ENCODE results near the gene LYST. TPM values are rescaled to one million over a fixed set of nuclear protein-coding genes. Genes with fewer than 3 reads are reported as not detected.

The LYST gene
- polyA plus RNA-seq, 2 donors = 4.3 to 4.8 TPM

DNA sequence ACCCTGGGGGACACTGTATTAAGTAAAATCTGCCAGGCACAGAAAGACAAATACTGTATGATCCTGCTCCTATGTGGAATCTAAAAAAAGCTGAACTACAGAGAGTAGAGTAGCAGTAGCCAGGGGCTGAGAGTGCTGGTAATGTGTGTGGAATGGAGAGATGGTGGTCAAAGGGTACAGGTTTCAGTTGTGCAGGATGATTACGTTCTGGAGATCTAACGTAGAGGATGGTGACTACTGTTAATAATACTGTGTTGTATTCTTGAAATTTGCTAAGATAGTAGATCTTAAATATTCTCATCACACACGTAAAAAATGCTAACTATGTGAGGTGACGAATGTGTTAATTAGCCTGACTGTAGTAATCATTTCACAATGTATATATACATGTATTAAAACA is 177.3 kb downstream of the LYST start:
- Histone ChIP-seq H3K9me3 (ENCODE audit: control insufficient read depth in 2 of 2, insufficient read depth in 1 of 2, low read depth in 1 of 2, low read length in 1 of 2) (no peaks in the 10 kb centered on the region), H3K4me1 (ENCODE audit: control insufficient read depth in 2 of 2, insufficient read depth in 2 of 2, low read length in 1 of 2) (no peaks in the 10 kb centered on the region), H3K27me3 (ENCODE audit: control insufficient read depth in 1 of 2, insufficient read depth in 2 of 2, low read length in 2 of 2) (no peaks in the 10 kb centered on the region), H3K27ac (ENCODE audit: low read depth in 2 of 2, low read length in 1 of 2) (no peak overlapping the region), H3K36me3 (ENCODE audit: control insufficient read depth in 2 of 2, insufficient read depth in 2 of 2, low read length in 1 of 2) (peaks cover 0 to 13% of the 10 kb centered on the region in 2 donors), H3K4me3 (ENCODE audit: low read depth in 1 of 2, low read length in 2 of 2) (no peak overlapping the region)
- 95 to 96% methylated on average over 4 of the region's 4 CpGs for WGBS, 2 donors

DNA sequence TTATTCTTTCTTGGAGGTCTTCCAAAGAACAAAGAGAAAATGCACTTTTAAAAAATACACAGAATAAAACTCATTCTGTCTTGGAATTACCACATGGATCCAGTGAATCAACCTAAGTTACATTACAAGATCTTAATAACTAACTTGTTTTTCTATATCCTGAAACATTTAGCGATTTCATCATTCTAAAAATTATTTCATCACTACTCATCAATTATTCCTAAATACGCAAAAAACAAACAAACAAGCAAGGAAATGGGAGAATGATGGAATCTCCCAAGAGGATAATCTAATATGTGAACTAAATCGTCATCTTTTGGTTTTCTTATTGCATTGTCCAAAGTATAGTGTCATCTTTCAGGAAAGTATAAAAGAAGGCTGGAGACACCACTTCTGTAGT is 178.6 kb downstream of the LYST start:
- H3K9me3 ChIP-seq (ENCODE audit: control insufficient read depth in 2 of 2, insufficient read depth in 1 of 2, low read depth in 1 of 2, low read length in 1 of 2) = no peaks in the 10 kb centered on the region
- WGBS, 2 donors = 93 to 98% methylated on average over 3 of the region's 3 CpGs

DNA sequence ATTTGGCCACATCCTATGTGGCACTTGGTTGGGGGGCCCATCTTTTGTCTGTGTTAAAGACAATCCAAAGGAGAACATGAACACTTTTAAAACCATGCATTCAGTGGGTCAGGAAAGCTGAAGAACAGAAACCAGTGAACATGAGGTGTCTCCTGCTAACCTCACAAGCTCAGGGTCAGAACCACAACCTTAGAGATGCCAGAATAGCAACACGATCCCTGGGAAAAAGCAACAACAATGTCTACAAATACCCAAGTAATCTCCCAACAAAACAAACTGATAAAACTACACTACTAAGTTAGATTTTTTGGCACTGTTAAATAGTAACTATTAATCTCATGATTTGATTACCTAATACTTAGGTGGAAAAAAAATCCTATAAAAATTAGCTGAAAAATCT is 183.1 kb downstream of the LYST start:
- H3K27me3 ChIP-seq (ENCODE audit: control insufficient read depth in 1 of 2, insufficient read depth in 2 of 2, low read length in 2 of 2) = no peaks in the 10 kb centered on the region
- H3K27ac ChIP-seq (ENCODE audit: low read depth in 2 of 2, low read length in 1 of 2) = no peak overlapping the region
- H3K9me3 ChIP-seq (ENCODE audit: control insufficient read depth in 2 of 2, insufficient read depth in 1 of 2, low read depth in 1 of 2, low read length in 1 of 2) = no peaks in the 10 kb centered on the region
- peaks cover 0 to 2% of the 10 kb centered on the region in 2 donors for H3K4me1 ChIP-seq (ENCODE audit: control insufficient read depth in 2 of 2, insufficient read depth in 2 of 2, low read length in 1 of 2)
- no peak overlapping the region for H3K4me3 ChIP-seq (ENCODE audit: low read depth in 1 of 2, low read length in 2 of 2)
- H3K36me3 ChIP-seq (ENCODE audit: control insufficient read depth in 2 of 2, insufficient read depth in 2 of 2, low read length in 1 of 2) = peaks cover 0 to 8% of the 10 kb centered on the region in 2 donors
- WGBS, 2 donors = 69 to 74% methylated on average over 1 of the region's 1 CpG

More for the DNA sequence above, 178.6 kb downstream of the LYST start:
- H3K4me1 ChIP-seq (ENCODE audit: control insufficient read depth in 2 of 2, insufficient read depth in 2 of 2, low read length in 1 of 2) = no peaks in the 10 kb centered on the region
- H3K36me3 ChIP-seq (ENCODE audit: control insufficient read depth in 2 of 2, insufficient read depth in 2 of 2, low read length in 1 of 2) = peaks cover 0 to 12% of the 10 kb centered on the region in 2 donors
- H3K27ac ChIP-seq (ENCODE audit: low read depth in 2 of 2, low read length in 1 of 2) = no peak overlapping the region
- H3K27me3 ChIP-seq (ENCODE audit: control insufficient read depth in 1 of 2, insufficient read depth in 2 of 2, low read length in 2 of 2) = no peaks in the 10 kb centered on the region
- H3K4me3 ChIP-seq (ENCODE audit: low read depth in 1 of 2, low read length in 2 of 2) = no peak overlapping the region

DNA sequence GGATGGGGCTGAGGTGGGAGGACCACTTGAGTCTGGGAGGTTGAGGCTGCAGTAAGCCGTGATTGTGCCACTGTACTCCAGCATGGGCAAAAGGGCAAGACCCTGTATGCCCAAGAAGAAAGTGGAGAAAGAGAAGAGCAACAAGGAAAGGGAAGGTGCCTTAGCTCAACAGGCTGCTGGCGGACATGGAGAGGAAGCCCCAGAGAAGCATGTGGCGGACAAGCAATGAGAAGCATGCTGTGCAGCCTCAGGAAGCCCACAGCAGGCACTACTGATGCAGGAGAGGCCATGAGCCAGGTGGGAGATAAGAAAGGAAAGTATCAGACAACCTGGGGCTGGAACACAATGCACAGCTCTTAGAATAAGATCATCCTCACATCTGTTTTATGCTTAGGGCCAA is 184.5 kb downstream of the LYST start:
- Histone ChIP-seq H3K27ac (ENCODE audit: low read depth in 2 of 2, low read length in 1 of 2) (peak overlapping the region in 1 of 2 donors; percentile 34), H3K4me3 (ENCODE audit: low read depth in 1 of 2, low read length in 2 of 2) (no peak overlapping the region), H3K36me3 (ENCODE audit: control insufficient read depth in 2 of 2, insufficient read depth in 2 of 2, low read length in 1 of 2) (peaks cover 0 to 5% of the 10 kb centered on the region in 2 donors), H3K4me1 (ENCODE audit: control insufficient read depth in 2 of 2, insufficient read depth in 2 of 2, low read length in 1 of 2) (peaks cover 0 to 2% of the 10 kb centered on the region in 2 donors), H3K27me3 (ENCODE audit: control insufficient read depth in 1 of 2, insufficient read depth in 2 of 2, low read length in 2 of 2) (no peaks in the 10 kb centered on the region), H3K9me3 (ENCODE audit: control insufficient read depth in 2 of 2, insufficient read depth in 1 of 2, low read depth in 1 of 2, low read length in 1 of 2) (no peaks in the 10 kb centered on the region)
- 98% methylated on average over 3 of the region's 3 CpGs for WGBS, 2 donors

DNA sequence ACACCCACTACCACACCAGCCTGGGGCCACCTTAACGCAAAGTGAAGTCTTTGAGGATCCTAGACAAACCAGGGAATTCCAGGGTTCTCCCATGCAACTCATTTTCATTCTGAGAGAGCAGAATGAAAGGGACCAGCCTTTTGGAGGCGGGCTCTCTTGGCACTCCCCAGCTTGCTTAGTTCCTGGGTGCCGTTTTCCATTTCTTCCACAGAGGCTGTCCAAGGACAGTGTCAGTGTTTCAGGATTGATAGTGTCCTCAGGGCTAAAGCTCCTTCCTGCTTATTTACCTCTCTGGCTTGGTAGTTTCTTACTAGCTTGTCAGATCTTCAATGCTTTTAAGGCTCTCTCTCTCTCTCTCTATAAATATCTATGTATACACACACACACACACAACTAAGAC is 187.1 kb downstream of the LYST start:
- Histone ChIP-seq H3K36me3 (ENCODE audit: control insufficient read depth in 2 of 2, insufficient read depth in 2 of 2, low read length in 1 of 2) (peaks cover 0 to 9% of the 10 kb centered on the region in 2 donors), H3K4me3 (ENCODE audit: low read depth in 1 of 2, low read length in 2 of 2) (no peak overlapping the region), H3K4me1 (ENCODE audit: control insufficient read depth in 2 of 2, insufficient read depth in 2 of 2, low read length in 1 of 2) (peaks cover 0 to 2% of the 10 kb centered on the region in 2 donors), H3K27ac (ENCODE audit: low read depth in 2 of 2, low read length in 1 of 2) (no peak overlapping the region), H3K9me3 (ENCODE audit: control insufficient read depth in 2 of 2, insufficient read depth in 1 of 2, low read depth in 1 of 2, low read length in 1 of 2) (peaks cover 0 to 2% of the 10 kb centered on the region in 2 donors), H3K27me3 (ENCODE audit: control insufficient read depth in 1 of 2, insufficient read depth in 2 of 2, low read length in 2 of 2) (no peaks in the 10 kb centered on the region)
- WGBS, 2 donors = 67 to 75% methylated on average over 3 of the region's 3 CpGs

DNA sequence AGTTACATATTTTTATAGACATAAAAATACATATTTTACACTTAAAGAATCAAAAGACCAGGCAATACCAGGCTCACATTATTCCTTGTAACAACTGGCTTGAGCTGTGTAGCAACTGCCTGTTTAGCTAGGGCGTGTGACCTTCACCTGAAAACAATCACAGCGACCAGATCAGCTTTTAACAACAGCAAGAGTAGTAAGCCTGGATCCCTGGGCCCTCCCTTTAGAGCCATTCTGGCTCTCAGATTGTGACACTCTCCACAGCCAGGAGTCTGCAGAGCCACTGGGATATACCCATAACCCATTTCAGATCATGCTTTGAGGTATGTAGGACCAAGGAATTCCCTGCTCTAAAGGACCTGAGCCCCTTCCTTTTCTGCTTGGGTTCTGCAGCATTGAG is 187.7 kb downstream of the LYST start:
- peak overlapping the region in 1 of 2 donors; percentile 68 for H3K27ac ChIP-seq (ENCODE audit: low read depth in 2 of 2, low read length in 1 of 2)
- peaks cover 0 to 2% of the 10 kb centered on the region in 2 donors for H3K4me1 ChIP-seq (ENCODE audit: control insufficient read depth in 2 of 2, insufficient read depth in 2 of 2, low read length in 1 of 2)
- H3K9me3 ChIP-seq (ENCODE audit: control insufficient read depth in 2 of 2, insufficient read depth in 1 of 2, low read depth in 1 of 2, low read length in 1 of 2) = peaks cover 0 to 2% of the 10 kb centered on the region in 2 donors
- no peak overlapping the region for H3K4me3 ChIP-seq (ENCODE audit: low read depth in 1 of 2, low read length in 2 of 2)
- H3K36me3 ChIP-seq (ENCODE audit: control insufficient read depth in 2 of 2, insufficient read depth in 2 of 2, low read length in 1 of 2) = peaks cover 0 to 11% of the 10 kb centered on the region in 2 donors
- 77 to 82% methylated on average over 2 of the region's 2 CpGs for WGBS, 2 donors
- H3K27me3 ChIP-seq (ENCODE audit: control insufficient read depth in 1 of 2, insufficient read depth in 2 of 2, low read length in 2 of 2) = no peaks in the 10 kb centered on the region

DNA sequence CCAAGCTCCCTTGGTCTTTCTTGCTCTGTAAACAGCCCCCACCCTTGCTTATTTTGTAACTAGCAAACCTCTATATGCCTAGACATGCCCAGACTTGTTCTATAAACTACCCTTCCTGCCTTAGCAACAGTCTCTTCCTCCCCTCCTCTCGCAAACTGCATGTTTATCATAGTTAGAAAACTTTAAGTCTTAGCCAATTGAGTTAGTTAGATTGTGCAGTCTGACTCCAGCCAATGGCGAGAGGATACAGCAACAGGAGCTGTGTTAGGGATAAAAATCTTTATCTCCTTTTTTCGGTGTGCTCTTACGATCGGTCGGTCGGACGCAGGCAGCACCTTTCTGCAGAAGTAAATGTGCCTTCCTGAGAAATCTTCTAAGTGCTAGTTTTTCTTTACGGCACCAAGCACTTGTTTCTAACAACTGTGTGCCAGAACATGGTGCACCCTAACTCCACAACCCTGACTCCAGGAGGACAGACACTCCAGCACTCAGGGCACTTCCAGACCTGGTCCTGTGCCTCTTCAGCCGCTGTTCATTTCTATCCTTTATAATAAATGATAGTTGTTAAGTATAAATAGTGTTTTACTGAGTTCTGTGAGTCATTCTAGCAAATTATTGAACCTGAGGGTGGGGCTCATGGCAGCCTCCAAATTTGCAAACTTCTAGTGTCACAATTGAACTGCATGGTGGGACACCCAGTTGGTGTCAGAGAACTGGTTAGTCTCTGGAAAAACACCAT is 191.4 kb downstream of the LYST start:
- WGBS, 2 donors = 97 to 99% methylated on average over 10 of the region's 10 CpGs
- H3K27ac ChIP-seq (ENCODE audit: low read depth in 2 of 2, low read length in 1 of 2) = no peak overlapping the region
- no peak overlapping the region for H3K4me3 ChIP-seq (ENCODE audit: low read depth in 1 of 2, low read length in 2 of 2)
- H3K4me1 ChIP-seq (ENCODE audit: control insufficient read depth in 2 of 2, insufficient read depth in 2 of 2, low read length in 1 of 2) = no peaks in the 10 kb centered on the region
- H3K9me3 ChIP-seq (ENCODE audit: control insufficient read depth in 2 of 2, insufficient read depth in 1 of 2, low read depth in 1 of 2, low read length in 1 of 2) = peaks cover 0 to 5% of the 10 kb centered on the region in 2 donors
- peaks cover 2 to 14% of the 10 kb centered on the region in 2 donors for H3K36me3 ChIP-seq (ENCODE audit: control insufficient read depth in 2 of 2, insufficient read depth in 2 of 2, low read length in 1 of 2)
- H3K27me3 ChIP-seq (ENCODE audit: control insufficient read depth in 1 of 2, insufficient read depth in 2 of 2, low read length in 2 of 2) = no peaks in the 10 kb centered on the region

DNA sequence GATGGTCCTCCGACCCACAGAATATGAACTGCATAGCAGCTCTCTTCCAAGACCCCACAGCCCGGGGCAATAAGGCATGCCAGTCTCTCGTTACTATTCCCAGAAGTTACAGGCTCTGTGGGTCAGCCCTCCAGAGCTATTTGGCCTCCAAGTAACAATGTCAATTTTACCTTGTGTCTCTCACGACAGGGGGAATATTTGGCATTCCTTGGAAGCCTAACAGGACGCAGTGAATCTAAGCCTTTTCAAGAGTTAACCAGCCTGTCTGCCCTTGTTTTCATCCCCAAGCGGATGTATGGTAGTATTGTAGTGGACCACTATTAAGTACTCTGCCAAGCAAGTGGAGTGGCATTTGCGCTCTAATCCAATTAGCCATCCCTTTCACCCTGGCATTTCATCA is 192.7 kb downstream of the LYST start:
- peaks cover 4 to 17% of the 10 kb centered on the region in 2 donors for H3K36me3 ChIP-seq (ENCODE audit: control insufficient read depth in 2 of 2, insufficient read depth in 2 of 2, low read length in 1 of 2)
- H3K27me3 ChIP-seq (ENCODE audit: control insufficient read depth in 1 of 2, insufficient read depth in 2 of 2, low read length in 2 of 2) = no peaks in the 10 kb centered on the region
- 76 to 80% methylated on average over 7 of the region's 7 CpGs for WGBS, 2 donors
- H3K9me3 ChIP-seq (ENCODE audit: control insufficient read depth in 2 of 2, insufficient read depth in 1 of 2, low read depth in 1 of 2, low read length in 1 of 2) = peaks cover 5 to 11% of the 10 kb centered on the region in 2 donors
- H3K4me1 ChIP-seq (ENCODE audit: control insufficient read depth in 2 of 2, insufficient read depth in 2 of 2, low read length in 1 of 2) = no peaks in the 10 kb centered on the region
- no peak overlapping the region for H3K27ac ChIP-seq (ENCODE audit: low read depth in 2 of 2, low read length in 1 of 2)
- H3K4me3 ChIP-seq (ENCODE audit: low read depth in 1 of 2, low read length in 2 of 2) = no peak overlapping the region

DNA sequence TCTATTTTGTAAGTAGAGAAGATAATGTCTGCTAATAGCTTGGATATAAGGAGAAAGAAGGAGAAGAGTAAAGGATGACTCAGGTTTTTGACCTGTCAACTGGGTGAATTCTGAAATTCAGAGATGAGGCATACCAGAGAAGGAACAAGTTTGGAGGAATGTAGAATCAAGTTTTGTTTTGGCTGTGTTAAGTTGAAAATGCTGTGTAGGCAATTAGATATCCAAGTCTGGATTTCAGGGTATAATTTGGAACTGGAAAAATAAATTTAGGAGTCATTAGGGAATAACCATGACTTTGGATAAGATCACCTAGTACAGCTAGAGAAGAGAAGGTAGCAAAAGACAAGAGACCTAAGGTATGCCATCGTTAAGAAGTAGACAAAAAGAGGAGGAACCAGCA is 194.7 kb downstream of the LYST start:
- Histone ChIP-seq H3K4me3 (ENCODE audit: low read depth in 1 of 2, low read length in 2 of 2) (no peak overlapping the region), H3K36me3 (ENCODE audit: control insufficient read depth in 2 of 2, insufficient read depth in 2 of 2, low read length in 1 of 2) (peaks cover 4 to 17% of the 10 kb centered on the region in 2 donors), H3K9me3 (ENCODE audit: control insufficient read depth in 2 of 2, insufficient read depth in 1 of 2, low read depth in 1 of 2, low read length in 1 of 2) (peaks cover 5 to 11% of the 10 kb centered on the region in 2 donors), H3K27ac (ENCODE audit: low read depth in 2 of 2, low read length in 1 of 2) (no peak overlapping the region), H3K27me3 (ENCODE audit: control insufficient read depth in 1 of 2, insufficient read depth in 2 of 2, low read length in 2 of 2) (no peaks in the 10 kb centered on the region), H3K4me1 (ENCODE audit: control insufficient read depth in 2 of 2, insufficient read depth in 2 of 2, low read length in 1 of 2) (no peaks in the 10 kb centered on the region)
- 95 to 100% methylated on average over 1 of the region's 1 CpG for WGBS, 2 donors

Measured in esophagus (tissue), 2 donors.